KMS-11 (cell line): ENCODE data around the gene AEN.
A peak's percentile ranks its signal among the peaks of the same experiment; 100 is the strongest.

Experiments used
- H2AFZ ChIP-seq: fragments of 200-600 bp; sonication (generic); 2 replicates; pipeline ENCODE4 v1.6.1; 2016; ENCODE audit warnings: antibody characterized with exemption, mixed run types, low read depth
- H3K27ac ChIP-seq: fragments of 200-600 bp; sonication (generic); 2 replicates; pipeline ENCODE4 v1.6.1; 2016; ENCODE audit warnings: mild to moderate bottlenecking, mixed run types
- H3K27me3 ChIP-seq: fragments of 200-600 bp; sonication (generic); 2 replicates; pipeline ENCODE4 v1.6.1; 2017; ENCODE audit warnings: mild to moderate bottlenecking, low read depth, mixed run types, moderate library complexity; ENCODE audit not compliant: insufficient read depth
- H3K36me3 ChIP-seq: fragments of 200-600 bp; sonication (generic); 2 replicates; pipeline ENCODE4 v1.6.1; 2017; ENCODE audit warnings: mild to moderate bottlenecking, mixed run types; ENCODE audit not compliant: insufficient read depth
- H3K4me1 ChIP-seq: fragments of 200-600 bp; sonication (generic); 2 replicates; pipeline ENCODE4 v1.6.1; 2016; ENCODE audit warnings: mild to moderate bottlenecking, low read depth, mixed run types; ENCODE audit not compliant: poor library complexity, severe bottlenecking
- H3K4me2 ChIP-seq: fragments of 200-600 bp; sonication (generic); 2 replicates; pipeline ENCODE4 v1.7.0; 2016; ENCODE audit warnings: mild to moderate bottlenecking, mixed run types
- H3K4me3 ChIP-seq: fragments of 200-600 bp; sonication (generic); IDR thresholded peaks from 2 replicates; pipeline ENCODE4 v1.6.1; 2017; ENCODE audit warnings: low read depth, low read length, mixed read lengths; ENCODE audit not compliant: insufficient read depth
- H3K79me2 ChIP-seq: fragments of 200-600 bp; sonication (generic); 2 replicates; pipeline ENCODE4 v1.6.1; 2016; ENCODE audit warnings: low read depth, mixed run types; ENCODE audit not compliant: insufficient read depth
- H3K9ac ChIP-seq: fragments of 200-600 bp; sonication (generic); 2 replicates; pipeline ENCODE4 v1.6.1; 2016; ENCODE audit warnings: mild to moderate bottlenecking, mixed run types
- H4K20me1 ChIP-seq: fragments of 200-600 bp; sonication (generic); 2 replicates; pipeline ENCODE4 v1.6.1; 2016; ENCODE audit warnings: mild to moderate bottlenecking, mixed run types; ENCODE audit not compliant: insufficient read depth
- TF ChIP-seq, protein P1 (sequence below): fragments of 200-600 bp; sonication (generic); conservative IDR thresholded peaks from 2 replicates; pipeline ENCODE4 v1.6.1; 2017; ENCODE audit warnings: low read depth, mild to moderate bottlenecking, antibody characterized with exemption, low read length, moderate library complexity, mixed read lengths

Gene AEN

DNA sequence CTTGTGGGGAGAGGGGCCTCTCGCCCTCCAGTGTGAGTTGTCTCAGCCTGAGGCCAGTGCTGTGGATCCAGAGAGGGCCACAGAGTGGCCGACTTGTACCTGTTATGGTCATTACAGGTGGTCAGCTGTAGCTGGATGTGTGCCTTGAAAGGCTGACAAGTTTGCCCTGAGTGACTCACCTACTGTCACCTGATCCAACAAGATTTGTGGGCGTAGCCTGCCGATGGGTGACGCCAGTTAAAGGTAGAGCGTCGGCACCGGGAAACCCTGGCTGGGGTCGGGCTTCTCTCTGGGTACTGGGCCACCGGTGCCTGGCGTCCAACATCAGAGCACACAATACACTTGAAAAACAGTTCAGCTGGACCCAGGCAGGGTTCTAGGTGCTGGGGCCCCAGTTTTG lies 14.9 kb downstream of the AEN start:
- H3K4me2 ChIP-seq, result peak overlapping the region; percentile 85

DNA sequence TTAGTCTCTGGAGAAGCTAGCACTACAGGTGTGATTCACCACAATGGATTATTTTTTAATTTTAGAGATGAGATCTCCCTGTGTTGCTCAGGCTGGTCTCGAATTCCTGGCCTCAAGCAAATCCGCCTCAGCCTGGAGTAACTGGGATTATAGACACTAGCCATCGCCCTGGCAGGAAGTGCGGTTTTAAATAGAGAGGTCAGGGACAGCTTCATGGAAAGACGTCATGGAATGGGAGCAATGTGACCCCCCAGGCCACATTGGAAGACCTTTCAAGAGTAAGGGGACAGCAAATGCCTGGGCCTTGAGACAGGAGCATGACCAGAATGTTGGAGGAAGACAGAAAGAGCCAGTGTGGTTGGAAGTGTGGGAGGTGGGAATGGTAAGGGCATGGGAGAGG lies 15.5 kb downstream of the AEN start:
- H3K27ac ChIP-seq, result peak overlapping the region; percentile 86; the same call in 1 of the 2 replicates
- no peaks in the 10 kb centered on the region; the same call in 1 of the 2 replicates for H3K36me3 ChIP-seq
- H3K27me3 ChIP-seq, result no peaks in the 10 kb centered on the region
- H3K4me3 ChIP-seq, result no peak overlapping the region
- no peak overlapping the region for H3K9ac ChIP-seq
- H3K79me2 ChIP-seq, result peaks cover 19% of the 10 kb centered on the region; the same call in 1 of the 2 replicates
- peaks cover 90% of the 10 kb centered on the region for H3K4me1 ChIP-seq
- TF ChIP-seq, protein P1, sequence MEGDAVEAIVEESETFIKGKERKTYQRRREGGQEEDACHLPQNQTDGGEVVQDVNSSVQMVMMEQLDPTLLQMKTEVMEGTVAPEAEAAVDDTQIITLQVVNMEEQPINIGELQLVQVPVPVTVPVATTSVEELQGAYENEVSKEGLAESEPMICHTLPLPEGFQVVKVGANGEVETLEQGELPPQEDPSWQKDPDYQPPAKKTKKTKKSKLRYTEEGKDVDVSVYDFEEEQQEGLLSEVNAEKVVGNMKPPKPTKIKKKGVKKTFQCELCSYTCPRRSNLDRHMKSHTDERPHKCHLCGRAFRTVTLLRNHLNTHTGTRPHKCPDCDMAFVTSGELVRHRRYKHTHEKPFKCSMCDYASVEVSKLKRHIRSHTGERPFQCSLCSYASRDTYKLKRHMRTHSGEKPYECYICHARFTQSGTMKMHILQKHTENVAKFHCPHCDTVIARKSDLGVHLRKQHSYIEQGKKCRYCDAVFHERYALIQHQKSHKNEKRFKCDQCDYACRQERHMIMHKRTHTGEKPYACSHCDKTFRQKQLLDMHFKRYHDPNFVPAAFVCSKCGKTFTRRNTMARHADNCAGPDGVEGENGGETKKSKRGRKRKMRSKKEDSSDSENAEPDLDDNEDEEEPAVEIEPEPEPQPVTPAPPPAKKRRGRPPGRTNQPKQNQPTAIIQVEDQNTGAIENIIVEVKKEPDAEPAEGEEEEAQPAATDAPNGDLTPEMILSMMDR, result no peak
- no peak overlapping the region for H2AFZ ChIP-seq
- peak overlapping the region; percentile 85; the same call in 1 of the 2 replicates for H3K4me2 ChIP-seq
- no peaks in the 10 kb centered on the region for H4K20me1 ChIP-seq

More for the DNA sequence above, 14.9 kb downstream of the AEN start:
- Histone ChIP-seq H3K4me1 (peaks cover 91% of the 10 kb centered on the region), H3K79me2 (peaks cover 25% of the 10 kb centered on the region; the same call in 1 of the 2 replicates), H2AFZ (no peak overlapping the region), H3K4me3 (no peak overlapping the region), H3K27me3 (no peaks in the 10 kb centered on the region), H3K9ac (no peak overlapping the region), H3K36me3 (no peaks in the 10 kb centered on the region; the same call in 1 of the 2 replicates), H3K27ac (peak overlapping the region; percentile 86), H4K20me1 (no peaks in the 10 kb centered on the region)
- TF ChIP-seq, protein P1, result no peak

DNA sequence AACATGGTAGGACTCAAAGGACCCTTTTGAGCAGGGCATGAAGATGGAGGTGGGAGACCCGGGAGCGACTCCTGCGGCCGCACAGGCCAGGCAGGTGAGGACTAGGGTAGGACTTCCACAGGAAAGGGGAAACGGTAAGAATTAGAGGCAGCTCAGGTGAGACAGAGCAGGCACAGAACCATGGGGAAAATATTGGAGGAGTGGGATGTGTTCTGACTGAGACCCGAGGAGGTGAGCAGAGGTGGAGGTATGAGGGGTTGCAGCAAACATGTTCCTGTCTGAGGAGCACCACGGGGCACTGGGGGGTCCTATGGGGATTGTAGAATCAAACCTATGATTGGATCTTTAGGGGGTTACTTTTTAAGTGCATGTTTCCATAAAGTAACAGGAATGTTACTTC lies 16.3 kb downstream of the AEN start:
- H3K4me3 ChIP-seq, result no peak overlapping the region
- H3K79me2 ChIP-seq, result peaks cover 14% of the 10 kb centered on the region; the same call in 1 of the 2 replicates
- TF ChIP-seq, protein P1, result no peak
- no peaks in the 10 kb centered on the region for H3K36me3 ChIP-seq
- H4K20me1 ChIP-seq, result no peaks in the 10 kb centered on the region
- H3K27ac ChIP-seq, result peak overlapping the region; percentile 86
- H3K27me3 ChIP-seq, result no peaks in the 10 kb centered on the region
- H3K9ac ChIP-seq, result peak overlapping the region; percentile 67; the same call in 1 of the 2 replicates
- H2AFZ ChIP-seq, result no peak overlapping the region
- peak overlapping the region; percentile 85 for H3K4me2 ChIP-seq
- H3K4me1 ChIP-seq, result peaks cover 84% of the 10 kb centered on the region

DNA sequence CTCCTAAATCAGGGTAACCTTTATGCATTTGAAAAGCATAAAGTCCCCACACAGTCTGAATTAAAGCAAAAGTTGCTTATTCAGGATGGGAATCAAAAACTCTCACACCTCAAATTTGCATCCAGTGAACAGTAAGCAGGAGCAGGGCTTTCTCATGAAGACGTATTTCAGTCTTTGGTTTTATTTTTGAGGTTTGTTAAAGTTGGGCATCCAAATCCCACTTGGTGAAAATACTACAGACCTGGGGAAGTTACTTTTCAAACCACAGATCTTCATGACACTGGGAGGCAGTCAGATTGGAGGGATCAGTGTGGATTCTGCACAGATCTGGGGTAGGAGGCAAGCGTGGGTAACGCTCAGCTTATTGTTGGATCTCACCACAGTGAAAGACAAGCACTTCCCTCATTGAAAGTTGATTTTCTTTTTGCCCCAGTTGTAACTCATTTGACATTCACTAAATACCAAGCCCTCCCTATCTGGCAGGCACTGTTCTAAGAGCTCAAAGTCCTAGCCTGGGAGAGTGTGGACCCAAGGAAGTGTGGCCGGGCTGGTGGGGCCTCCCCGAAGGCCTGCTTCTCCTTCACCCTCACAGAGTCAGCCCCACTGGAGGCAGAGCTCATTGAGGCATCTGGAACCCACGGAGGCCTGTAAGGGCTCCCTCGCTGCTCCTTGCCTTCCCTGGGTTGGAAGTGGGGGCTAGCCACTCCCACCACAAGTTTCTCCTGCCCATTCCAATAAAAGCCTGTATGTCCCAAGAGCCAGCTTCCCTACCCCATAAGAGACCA lies 16.9 kb downstream of the AEN start:
- H3K4me2 ChIP-seq, result peak overlapping the region; percentile 85
- H4K20me1 ChIP-seq, result no peaks in the 10 kb centered on the region
- H2AFZ ChIP-seq, result peak overlapping the region; percentile 10; the same call in 1 of the 2 replicates
- H3K36me3 ChIP-seq, result no peaks in the 10 kb centered on the region
- peak overlapping the region; percentile 67 for H3K9ac ChIP-seq
- TF ChIP-seq, protein P1, result no peak
- H3K4me3 ChIP-seq, result no peak overlapping the region
- H3K4me1 ChIP-seq, result peaks cover 78% of the 10 kb centered on the region
- no peaks in the 10 kb centered on the region for H3K27me3 ChIP-seq
- H3K79me2 ChIP-seq, result peaks cover 10% of the 10 kb centered on the region; the same call in 1 of the 2 replicates
- H3K27ac ChIP-seq, result peak overlapping the region; percentile 86
